GM21447 (cell line): Measurements from ENCODE around the gene UBE2D3.
A peak's percentile ranks its signal among the peaks of the same experiment; 100 is the strongest.

Experiments used
- ATAC-seq: cut with Tn5 transposase; IDR thresholded peaks from one replicate; pipeline ENCODE4 v1.9.1; 2021; ENCODE audit not compliant: unreplicated experiment

Gene UBE2D3

DNA sequence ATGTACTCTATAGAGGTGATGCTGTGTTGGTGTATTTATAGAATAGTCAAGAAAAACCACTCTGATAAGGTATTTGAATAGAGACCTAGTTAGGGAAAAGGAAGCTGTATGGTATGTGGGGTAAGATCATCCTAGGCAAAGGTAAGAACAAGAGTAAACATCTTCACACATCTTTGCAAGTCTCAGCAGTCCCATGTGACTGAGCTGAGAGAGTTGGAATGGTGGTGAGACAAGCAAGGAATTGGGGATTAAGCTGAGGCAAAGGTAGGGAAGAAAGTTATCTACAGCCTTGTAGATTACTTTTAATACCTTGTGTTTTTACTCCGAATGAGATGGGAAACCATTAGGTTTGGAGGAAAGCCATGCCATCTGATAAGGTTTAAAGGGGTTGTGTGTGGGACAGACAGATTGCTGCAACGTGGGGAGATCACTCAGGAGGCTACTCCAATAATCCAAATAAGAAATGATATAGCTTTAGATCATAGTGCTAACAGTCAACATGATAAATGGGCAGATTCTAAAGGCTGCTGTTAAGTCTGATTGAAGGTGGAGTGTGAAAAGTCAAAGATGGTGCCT is 34.9 kb downstream of the UBE2D3 start:
- ATAC-seq: no peak

DNA sequence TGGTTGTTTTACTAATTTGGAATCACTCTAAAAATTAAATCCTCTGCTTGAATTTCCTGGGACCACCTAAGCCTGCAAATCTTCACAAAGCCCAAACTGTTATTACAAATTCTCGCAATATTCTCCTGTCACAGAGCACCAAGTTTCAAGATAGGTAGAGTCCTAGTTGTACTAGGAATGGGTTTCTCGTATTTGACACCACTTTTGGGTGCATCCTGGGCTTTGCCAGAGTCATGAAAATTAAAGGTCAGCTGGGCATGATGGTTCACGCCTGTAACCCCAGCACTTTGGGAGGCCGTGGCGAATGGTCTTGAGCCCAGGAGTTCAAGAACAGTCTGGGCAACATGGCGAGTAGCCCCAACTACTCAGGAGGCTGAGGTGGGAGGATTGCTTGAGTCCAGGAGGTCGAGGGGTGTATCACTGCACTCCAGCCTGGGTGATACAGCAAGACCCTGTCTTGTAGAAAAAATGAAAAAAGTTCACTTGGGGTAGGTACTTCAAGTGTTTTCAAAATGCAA is 36.0 kb downstream of the UBE2D3 start:
- ATAC-seq: no peak

DNA sequence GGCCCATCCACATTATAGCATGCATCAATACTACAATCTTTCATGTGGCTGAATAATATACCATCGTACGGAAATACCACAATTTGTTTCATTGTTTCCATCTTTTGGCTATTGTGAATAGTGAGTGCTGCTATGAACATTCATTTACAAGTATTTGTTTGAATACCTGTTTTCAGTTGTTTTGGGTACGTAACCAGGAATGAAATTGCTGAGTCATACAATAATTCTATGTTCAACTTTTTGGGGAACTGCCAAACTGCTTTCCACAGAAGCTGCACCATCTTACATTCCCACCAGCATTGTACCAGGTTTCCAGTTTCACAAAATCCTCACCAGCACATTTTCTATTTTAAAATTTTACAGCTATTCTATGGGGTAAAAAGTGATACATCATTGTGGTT is 38.0 kb downstream of the UBE2D3 start:
- ATAC-seq: no peak

DNA sequence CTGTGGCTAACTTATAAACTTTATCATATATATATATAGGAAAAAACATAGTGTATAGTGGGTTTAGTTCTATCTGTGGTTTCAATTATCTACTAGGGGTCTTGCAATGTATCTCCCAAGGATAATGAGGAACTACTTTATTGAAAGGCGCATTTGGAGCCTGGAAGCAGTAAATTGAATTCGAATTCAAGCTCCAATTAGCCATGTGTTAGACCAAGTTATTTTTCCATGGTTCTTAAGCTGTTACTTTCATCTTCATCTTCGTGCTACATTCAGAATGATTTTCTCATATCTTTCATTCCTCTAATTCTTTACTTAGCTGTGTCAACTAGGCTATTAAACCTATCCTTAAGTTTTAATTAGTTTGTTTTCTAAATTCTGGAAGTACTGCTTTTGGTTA is 39.4 kb downstream of the UBE2D3 start:
- ATAC-seq: no peak

DNA sequence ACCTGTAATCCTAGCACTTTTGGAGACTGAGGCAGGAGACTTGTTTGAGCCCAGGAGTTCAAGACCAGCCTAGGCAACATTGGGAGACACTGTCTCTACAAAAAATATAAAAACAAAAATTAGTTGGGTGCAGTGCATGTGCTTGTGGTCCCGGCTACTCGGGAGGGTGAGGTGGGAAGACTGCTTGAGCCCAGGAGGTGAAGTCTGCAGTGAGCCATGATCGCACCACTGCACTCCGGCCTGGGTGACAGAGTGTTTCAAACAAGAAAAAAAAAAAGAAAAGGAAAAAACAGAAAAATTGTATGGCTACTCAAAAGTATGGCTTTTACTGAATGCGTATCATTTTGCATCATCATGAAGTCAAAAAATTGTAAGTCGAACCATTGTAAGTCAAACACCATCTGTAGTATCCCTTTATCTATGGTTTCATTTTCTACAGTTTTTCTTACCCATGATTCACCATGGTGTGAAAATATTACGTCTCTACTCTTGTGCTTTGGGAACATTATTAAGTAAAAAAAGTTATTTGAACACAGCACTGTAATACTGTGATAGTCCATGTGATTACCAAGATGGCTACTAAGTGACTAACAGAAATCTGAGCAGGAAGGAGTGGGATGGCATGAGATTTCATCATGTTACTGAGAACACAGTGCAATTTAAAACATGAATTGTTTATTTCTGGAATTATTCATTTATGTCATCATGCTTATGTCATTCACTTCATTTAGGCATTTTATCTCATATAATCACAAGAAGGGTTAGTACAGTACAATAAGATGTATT is 40.1 kb downstream of the UBE2D3 start:
- no peak for ATAC-seq

DNA sequence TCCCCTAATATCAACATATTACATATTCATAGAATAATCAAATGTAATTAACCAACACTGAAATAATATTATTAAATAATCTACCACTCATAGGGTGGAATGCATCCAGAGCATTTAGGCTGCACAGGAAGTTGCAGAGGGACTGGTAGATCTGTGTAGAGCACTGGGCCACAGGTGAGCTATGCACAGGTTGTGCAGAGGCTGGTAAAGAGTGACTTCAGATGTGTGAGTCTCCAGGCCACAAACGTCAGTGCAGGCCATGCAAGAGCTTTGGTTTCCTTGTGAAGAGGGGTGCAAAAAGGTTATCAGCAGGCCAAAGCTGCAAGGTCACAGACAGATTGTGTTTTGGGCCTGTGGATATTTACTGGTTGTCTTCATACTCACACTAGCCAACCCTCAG is 41.1 kb downstream of the UBE2D3 start:
- no peak for ATAC-seq

DNA sequence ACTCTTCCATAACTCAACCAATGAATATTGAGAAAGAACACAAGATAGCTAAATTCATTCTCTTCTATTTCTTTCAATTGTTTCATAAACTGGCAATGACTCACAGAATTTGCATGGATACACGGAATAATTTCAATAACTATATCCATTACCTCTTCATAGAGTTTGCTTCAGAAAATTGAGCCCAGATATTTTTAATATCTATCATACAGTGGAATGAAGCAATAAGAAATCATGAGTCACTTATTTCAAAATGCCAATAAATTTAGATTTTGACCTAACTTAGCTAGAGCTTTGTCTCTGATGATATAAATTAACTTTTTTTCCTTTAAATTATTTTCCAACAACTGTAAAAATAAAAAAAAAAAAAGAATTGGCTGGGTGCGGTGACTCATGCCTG is 44.3 kb downstream of the UBE2D3 start:
- no peak for ATAC-seq

DNA sequence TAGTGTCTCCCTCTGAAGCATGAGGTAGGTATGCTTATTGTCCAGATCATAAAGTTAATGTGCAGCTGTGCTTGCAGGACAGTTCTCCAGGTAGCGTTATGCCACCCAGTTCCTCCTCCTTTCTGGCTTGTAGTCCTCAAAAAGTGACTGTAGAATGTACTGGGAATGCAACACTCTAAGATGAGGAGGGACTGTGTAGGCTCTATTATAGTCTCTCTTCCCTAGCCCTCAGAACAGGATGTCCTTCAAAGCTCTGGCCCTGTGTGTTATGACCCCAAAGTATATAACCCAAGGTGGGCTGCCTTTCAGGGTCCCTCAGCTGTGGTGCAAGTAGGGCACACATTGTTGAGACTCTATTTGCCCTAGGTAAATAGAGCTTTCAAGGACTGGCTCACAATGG is 45.8 kb downstream of the UBE2D3 start:
- no peak for ATAC-seq

DNA sequence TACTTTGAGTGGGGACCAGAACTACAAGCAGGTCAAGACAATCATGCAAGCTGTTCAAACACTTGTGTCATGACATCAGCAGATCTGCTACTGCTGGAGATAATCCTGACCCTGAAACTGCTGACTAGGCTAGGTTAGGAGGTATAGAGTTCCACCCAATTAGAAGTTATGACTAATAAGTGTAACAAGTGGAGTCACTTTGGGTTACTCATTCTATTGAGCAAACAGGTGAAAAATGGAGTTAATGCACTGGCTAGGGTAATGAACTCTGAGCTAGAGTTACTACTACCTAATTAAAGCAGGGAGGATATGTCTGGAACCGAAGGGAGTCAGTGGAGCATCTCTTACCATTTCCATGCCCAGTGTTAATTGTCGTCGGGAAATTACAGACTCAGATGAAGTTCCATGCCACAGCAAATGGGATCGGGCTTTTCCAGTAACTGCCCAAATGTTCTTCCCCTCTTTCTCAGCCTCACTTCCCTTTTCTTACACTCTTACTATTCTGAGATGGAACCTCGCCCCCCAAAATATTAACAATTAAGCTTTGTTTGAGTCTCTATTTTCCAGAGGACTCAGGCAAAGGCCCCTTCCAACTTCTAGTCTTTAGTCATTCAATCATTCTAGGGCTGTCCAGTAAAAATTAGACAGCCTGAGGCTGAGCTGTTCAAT is 46.7 kb downstream of the UBE2D3 start:
- ATAC-seq: no peak

DNA sequence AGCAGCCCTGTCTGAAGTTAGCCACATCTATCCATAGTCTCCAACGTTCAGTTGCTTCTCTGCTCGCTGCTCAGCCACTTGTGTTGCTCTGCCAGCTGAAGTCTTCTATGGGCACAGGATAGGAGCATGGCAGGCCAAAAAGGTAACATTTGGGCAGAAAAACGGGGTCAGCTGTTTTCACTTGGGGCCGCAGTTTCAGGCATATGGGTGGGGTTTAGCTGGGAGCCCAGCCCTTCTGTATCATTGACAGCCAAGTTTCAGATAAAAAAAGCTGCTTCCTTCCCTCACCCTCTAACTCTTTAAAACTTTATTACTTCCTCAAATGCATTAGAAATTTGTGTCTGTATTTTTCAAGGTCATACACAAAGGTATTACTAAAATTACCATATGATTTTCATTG is 48.1 kb downstream of the UBE2D3 start:
- no peak for ATAC-seq

DNA sequence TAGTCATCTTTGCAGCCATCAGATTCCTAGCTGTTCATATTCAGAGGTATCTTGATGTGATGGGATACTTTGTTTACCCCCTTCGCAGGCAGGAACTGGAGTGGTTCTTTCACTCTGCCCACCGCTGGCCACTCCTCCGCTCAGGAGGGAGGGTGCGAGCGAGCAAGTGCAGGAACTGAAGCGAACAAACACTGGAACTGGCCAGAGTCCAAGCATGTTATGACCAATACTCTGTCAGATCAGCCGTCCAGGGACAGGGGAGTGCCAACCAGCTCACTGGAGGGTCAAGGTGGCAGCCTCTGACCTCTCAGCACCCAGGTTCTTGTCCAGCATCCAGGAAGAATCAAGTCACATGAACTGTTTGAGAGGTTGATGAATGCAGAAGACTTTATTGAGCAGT is 48.6 kb downstream of the UBE2D3 start:
- no peak for ATAC-seq

DNA sequence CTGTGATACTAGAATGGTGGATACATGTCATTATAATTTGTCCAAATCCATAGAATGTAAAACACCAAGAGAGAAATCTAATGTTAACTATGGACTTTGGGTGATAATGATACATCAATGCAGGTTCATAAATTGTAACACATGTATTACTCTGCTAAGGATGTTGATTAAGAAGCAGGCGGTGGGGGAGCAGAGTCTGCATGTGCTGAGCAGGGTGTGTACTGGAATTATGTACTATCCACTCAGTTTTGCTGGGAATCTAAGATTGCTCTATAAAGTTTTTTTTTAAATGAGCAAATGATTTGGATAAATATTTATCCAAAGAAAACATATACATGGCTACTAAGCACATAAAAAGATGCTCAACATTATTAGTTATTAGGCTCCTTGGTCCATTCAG is 51.5 kb downstream of the UBE2D3 start:
- no peak for ATAC-seq

DNA sequence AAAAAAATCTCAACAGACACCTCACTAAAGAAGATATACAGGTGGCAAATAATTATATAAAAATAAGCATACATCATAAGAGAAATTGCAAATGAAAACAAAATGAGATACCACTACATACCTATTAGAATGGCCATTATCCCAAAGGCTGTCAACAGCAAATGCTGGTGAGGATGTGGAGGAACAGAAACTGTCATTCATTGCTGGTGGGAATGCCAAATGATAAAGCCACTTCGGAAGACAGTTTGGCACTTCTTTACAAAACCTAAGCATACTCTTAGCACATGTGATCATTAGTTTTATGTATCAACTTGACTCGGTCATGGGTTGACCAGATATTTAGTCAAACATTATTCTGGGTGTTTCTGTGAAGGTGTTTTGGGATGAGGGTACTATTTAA is 53.1 kb downstream of the UBE2D3 start:
- ATAC-seq: no peak

DNA sequence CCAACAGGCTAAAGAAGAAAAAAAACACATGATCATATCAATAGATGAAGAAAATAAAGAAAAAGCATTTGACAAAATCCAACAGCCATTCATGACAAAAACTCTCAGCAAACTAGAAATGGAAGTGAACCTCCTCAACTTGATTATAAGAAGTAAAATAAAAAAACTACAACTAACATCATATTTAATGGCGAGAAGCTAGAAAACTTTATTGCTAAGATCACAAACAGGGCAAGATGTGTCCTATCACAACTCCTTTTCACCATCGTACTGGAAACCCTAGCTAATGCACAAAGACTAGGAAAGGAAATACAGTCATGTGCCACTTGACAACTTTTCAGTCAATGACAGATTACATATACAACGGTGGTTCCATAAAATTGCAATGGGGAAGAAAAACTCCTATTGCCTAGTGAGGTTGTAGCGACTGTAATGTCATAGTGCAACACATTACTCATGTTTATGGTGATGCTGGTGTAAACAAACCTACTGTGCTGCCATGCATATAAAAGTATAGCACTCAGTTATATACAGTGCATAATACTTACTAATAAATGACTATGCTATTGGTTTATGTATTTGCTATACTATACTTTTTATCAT is 54.5 kb downstream of the UBE2D3 start:
- ATAC-seq: no peak

DNA sequence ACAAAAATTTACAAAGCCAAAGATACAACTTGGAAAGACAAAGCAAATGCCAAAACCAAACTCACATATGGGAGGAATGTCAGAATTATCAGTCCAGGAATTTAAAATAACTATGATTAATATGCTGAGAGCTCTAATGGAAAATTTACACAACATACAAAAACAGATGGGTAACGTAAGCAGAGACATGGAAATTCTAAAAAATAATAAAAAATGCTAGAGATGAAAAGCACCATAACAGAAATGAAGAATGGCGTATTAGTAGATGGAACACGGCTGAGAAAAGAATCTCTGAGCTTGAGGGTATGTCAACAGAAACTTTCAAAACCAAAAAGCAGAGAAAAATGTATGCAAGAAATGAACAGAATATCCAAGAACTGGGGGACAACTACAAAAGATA is 62.5 kb downstream of the UBE2D3 start:
- no peak for ATAC-seq

DNA sequence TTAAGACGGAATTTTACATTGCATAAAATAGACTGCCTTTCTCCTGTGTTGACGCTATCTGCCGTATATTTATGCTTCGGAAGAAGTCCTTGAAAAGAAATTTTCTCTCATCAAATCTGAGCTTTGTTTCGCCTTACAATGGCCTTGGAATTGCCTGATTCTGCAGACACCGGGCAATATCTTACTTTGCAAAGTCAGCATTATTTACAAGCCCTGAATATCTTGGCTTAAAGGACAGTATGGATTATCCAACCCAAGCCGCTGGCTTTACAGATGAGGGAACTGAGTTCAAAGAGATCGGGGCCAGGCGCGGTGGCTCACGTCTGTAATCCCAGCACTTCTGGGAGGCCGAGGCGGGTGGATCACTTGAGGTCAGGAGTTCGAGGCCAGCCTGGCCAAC is 65.4 kb downstream of the UBE2D3 start:
- ATAC-seq: no peak

DNA sequence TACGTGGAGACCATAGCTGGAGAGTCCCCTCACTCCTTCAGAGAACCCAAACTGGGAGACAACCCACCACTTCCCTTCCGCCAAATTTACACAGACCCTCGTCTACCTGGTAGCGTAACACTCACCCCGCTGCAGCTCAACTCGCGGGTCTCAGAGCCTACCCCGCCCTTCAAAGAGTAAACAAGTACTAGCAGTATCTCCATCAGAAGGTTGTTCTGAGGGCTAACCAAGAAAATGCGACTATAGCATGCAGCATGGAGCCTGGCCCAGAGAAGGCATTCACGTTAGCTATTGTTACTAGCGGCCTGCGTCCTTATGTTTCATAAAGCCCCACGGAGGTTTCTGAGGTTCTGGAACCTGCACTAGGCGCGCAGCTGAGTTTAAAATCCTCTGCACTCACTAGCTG is 66.1 kb downstream of the UBE2D3 start:
- ATAC-seq: peak; percentile 15

DNA sequence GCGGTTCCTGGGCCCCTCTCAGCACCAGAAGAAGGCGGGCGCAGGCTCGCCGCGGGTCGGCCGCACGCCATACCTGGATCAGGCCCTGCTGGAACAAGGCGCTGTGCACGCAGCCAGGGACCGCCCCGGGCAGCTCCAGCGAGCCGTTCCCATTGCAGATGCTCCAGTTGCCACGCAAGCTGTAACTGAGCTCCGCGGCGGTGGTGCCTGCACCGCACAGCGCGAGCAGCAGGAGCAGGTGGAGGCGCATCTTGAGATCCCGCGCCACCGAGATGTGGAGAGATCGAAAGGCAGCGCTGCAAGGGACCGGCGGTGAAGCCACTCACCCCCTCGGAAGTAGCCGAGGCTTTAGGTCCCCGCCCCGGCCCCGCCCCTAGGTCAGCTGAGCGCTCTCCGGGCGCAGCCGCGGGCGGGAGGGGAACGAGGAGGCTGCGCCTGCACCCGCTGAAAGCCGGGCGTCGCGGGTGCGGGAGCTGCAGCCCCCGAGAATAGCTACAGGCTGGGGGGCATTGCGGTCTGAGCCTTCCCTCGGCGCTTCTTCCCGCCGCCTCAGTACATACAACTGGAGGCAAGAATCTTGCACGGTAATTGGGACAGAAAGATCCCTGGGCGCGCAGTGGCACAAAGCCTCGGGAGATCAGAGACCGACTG is 66.6 kb downstream of the UBE2D3 start, which contains the start of gene MANBA:
Gene MANBA (minus strand): TSS at position 324 of the 651 bp plus-strand sequence. CDS start 74 bp downstream, at position 250.
- ATAC-seq: peak; percentile 85

DNA sequence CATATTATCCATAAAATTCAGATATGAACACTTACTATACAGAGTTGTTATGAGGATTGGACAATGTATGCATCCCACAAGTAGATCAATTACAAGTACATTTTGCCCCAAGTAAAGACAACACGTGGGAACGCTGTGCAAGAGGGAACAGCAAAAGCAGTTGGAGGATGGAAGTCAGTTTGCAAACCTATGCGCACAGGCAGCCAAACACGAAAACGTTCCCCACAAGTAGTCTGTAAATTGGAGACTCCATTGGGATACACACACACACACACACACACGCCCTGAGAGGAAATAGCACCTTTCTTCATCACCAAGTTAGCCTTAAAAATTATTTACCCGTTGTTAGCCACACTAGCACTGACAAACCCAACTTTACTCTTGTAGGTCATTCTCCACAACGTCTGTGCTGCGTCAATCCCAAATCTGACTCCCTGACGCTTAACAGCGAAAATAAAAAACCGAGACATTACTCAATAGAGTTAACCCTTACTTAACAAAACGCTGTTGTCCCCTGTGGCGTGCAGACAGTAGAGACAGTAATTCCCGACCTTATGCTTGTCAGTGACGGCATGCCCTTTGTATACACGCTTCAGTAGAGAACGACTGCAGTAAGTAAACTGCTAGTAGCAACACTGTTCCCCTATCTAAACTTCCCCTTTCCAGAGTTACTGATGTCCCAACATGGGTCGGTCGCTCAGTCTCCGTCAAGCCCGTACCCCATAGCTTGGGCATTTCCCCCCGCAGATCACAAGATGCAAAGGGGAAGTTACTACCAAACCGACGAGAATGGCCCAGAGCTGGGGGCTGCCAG is 67.3 kb downstream of the UBE2D3 start:
- ATAC-seq: peak; percentile 64
